Calu3 (cell line): ENCODE results near the gene ENTREP1. TPM values are rescaled to one million over a fixed set of nuclear protein-coding genes. Genes with fewer than 3 reads are reported as not detected.

Experiments used
- BruUV-seq: library from RNA; stranded (reverse); fragments of 400-500 nt; replicated peaks from 2 replicates; lab custom pipeline; 2021; lab: Mats Ljungman, UMichigan
- CTCF ChIA-PET: fragments of 300-600 bp; sonication (Branson Sonifier 250); formaldehyde crosslinking; loops from one replicate; lab custom pipeline; 2022; ENCODE audit warnings: antibody characterized with exemption; lab: Charles Lee
- DNase-seq: peaks from one replicate; pipeline ENCODE4 v3.0.0; 2022
- H3K27ac Mint-ChIP-seq: one replicate; pipeline ENCODE4 v1.8.0; 2022; ENCODE audit warnings: mixed read lengths; ENCODE audit not compliant: unreplicated experiment
- H3K27me3 Mint-ChIP-seq: one replicate; pipeline ENCODE4 v1.8.0; 2022; ENCODE audit warnings: mixed read lengths; ENCODE audit not compliant: unreplicated experiment
- H3K36me3 Mint-ChIP-seq: one replicate; pipeline ENCODE4 v1.8.0; 2022; ENCODE audit warnings: mild to moderate bottlenecking, moderate library complexity, mixed read lengths; ENCODE audit not compliant: insufficient read depth, unreplicated experiment
- H3K4me1 Mint-ChIP-seq: one replicate; pipeline ENCODE4 v1.8.0; 2022; ENCODE audit warnings: mild to moderate bottlenecking, low read depth, mixed read lengths; ENCODE audit not compliant: unreplicated experiment
- H3K4me3 Mint-ChIP-seq: one replicate; pipeline ENCODE4 v1.8.0; 2022; ENCODE audit warnings: mild to moderate bottlenecking, low read depth, moderate library complexity, mixed read lengths; ENCODE audit not compliant: unreplicated experiment
- H3K9me3 Mint-ChIP-seq: one replicate; pipeline ENCODE4 v1.8.0; 2022; ENCODE audit warnings: low read depth, mixed read lengths; ENCODE audit not compliant: unreplicated experiment
- CTCF ChIP-seq: fragments of 200-600 bp; IDR thresholded peaks from one replicate; pipeline ENCODE4 v1.8.0; 2022; ENCODE audit warnings: antibody characterized with exemption; ENCODE audit not compliant: unreplicated experiment
- intact Hi-C: fragments of 100-400 bp; cut with micrococcal nuclease; formaldehyde crosslinking; loops from one replicate; pipeline ENCODE4 v1.10.0; 2022; ENCODE audit not compliant: unreplicated experiment
- total RNA-seq: library from RNA; stranded (reverse); gene quantifications from 2 replicates; pipeline ENCODE4 v1.2.3, GENCODE V29; 2022

ENTREP1 gene
- total RNA-seq, 1 experiment from 2014 or later: 1.8 TPM

GRCh38 chr9:69313175-69313574, 11.8 kb upstream of the ENTREP1 start:
- no peak for TF ChIP-seq CTCF
- Mint-ChIP-seq H3K27me3 (peaks cover 13% of the 10 kb centered on the region), H3K36me3 (no peaks in the 10 kb centered on the region), H3K27ac (no peak overlapping the region), H3K9me3 (peaks cover 7% of the 10 kb centered on the region), H3K4me1 (no peaks in the 10 kb centered on the region), H3K4me3 (no peak overlapping the region)
- no peak for DNase-seq
- CTCF ChIA-PET: no interaction called here
- no TSS peak for BruUV-seq
- intact Hi-C loops: no loop called here

- CTCF ChIA-PET: no interaction called here
- intact Hi-C loops: no loop called here
- no TSS peak for BruUV-seq
- no peaks in the 10 kb centered on the region for H3K4me1 Mint-ChIP-seq
- DNase-seq: no peak
- H3K4me3 Mint-ChIP-seq: no peak overlapping the region
- H3K36me3 Mint-ChIP-seq: no peaks in the 10 kb centered on the region
- peaks cover 13% of the 10 kb centered on the region for H3K27me3 Mint-ChIP-seq
- H3K9me3 Mint-ChIP-seq: peaks cover 7% of the 10 kb centered on the region
- TF ChIP-seq CTCF: no peak
- H3K27ac Mint-ChIP-seq: no peak overlapping the region
Observed at GRCh38 chr9:69314547-69314946, 10.5 kb upstream of the ENTREP1 start.

GRCh38 chr9:69317081-69317480, 7.9 kb upstream of the ENTREP1 start:
- CTCF ChIA-PET: no interaction called here
- Mint-ChIP-seq H3K27me3 (peaks cover 13% of the 10 kb centered on the region), H3K27ac (no peak overlapping the region), H3K4me1 (no peaks in the 10 kb centered on the region), H3K4me3 (no peak overlapping the region), H3K9me3 (peaks cover 5% of the 10 kb centered on the region), H3K36me3 (no peaks in the 10 kb centered on the region)
- BruUV-seq: no TSS peak
- DNase-seq: no peak
- no peak for TF ChIP-seq CTCF
- intact Hi-C loops: no loop called here

GRCh38 chr9:69317894-69318293, 7.1 kb upstream of the ENTREP1 start:
- CTCF ChIA-PET: no interaction called here
- DNase-seq: no peak
- Mint-ChIP-seq H3K27me3 (peaks cover 13% of the 10 kb centered on the region), H3K36me3 (no peaks in the 10 kb centered on the region), H3K27ac (no peak overlapping the region), H3K9me3 (peaks cover 4% of the 10 kb centered on the region), H3K4me1 (no peaks in the 10 kb centered on the region), H3K4me3 (no peak overlapping the region)
- BruUV-seq: no TSS peak
- intact Hi-C loops: no loop called here
- no peak for TF ChIP-seq CTCF
